KOPT-K1 (cell line): ENCODE measurements around the gene P4HTM.
A peak's percentile ranks its signal among the peaks of the same experiment; 100 is the strongest.
"Not testable (repeated sequence)": the region's sequence is repeated elsewhere in the genome, so short reads cannot be mapped to it uniquely, and the experiment has no call there.

Experiments used
- H3K27ac ChIP-seq: fragments of 200-600 bp; sonication (generic); 2 replicates; pipeline ENCODE4 v1.5.1; 2016; ENCODE audit warnings: antibody characterized with exemption, mild to moderate bottlenecking, low read depth, low read length; ENCODE audit not compliant: poor library complexity, severe bottlenecking
- H3K36me3 ChIP-seq: fragments of 200-600 bp; sonication (generic); 2 replicates; pipeline ENCODE4 v1.5.1; 2017; ENCODE audit warnings: antibody characterized with exemption, mild to moderate bottlenecking, low read length, moderate library complexity; ENCODE audit not compliant: insufficient read depth
- H3K9me3 ChIP-seq: fragments of 200-600 bp; sonication (generic); 2 replicates; pipeline ENCODE4 v1.5.1; 2017; ENCODE audit warnings: antibody characterized with exemption, low read length, mild to moderate bottlenecking; ENCODE audit not compliant: insufficient read depth, poor library complexity, severe bottlenecking

The P4HTM gene

DNA sequence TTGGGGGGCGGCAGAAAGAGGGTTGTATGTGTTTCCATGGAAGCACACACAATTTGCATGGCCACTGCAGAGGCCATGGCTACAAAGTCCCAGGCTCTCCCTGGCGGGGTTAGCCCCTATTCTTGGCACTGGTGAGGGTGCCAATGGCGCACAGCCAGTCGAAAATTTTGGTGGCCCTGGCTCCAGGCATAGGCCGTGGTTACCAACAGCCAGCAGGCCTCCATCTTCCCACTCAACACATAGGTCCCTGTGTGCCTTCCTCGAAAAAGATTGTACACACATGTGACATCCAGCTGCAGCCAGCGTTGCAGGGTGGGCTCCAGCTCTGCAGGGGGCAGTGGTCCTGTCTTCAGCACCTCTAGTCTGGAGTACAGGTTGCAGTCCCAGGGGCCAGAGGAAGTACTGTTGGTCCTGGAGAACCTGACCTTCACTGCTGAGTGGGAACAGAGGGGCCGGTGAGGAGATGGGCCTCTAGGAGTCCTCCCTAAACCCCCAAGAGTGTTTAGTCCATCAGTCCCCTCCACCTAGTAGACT lies 7.1 kb downstream of the P4HTM start:
- no peak overlapping the region for H3K27ac ChIP-seq
- no peaks in the 10 kb centered on the region for H3K9me3 ChIP-seq
- no peaks in the 10 kb centered on the region for H3K36me3 ChIP-seq

DNA sequence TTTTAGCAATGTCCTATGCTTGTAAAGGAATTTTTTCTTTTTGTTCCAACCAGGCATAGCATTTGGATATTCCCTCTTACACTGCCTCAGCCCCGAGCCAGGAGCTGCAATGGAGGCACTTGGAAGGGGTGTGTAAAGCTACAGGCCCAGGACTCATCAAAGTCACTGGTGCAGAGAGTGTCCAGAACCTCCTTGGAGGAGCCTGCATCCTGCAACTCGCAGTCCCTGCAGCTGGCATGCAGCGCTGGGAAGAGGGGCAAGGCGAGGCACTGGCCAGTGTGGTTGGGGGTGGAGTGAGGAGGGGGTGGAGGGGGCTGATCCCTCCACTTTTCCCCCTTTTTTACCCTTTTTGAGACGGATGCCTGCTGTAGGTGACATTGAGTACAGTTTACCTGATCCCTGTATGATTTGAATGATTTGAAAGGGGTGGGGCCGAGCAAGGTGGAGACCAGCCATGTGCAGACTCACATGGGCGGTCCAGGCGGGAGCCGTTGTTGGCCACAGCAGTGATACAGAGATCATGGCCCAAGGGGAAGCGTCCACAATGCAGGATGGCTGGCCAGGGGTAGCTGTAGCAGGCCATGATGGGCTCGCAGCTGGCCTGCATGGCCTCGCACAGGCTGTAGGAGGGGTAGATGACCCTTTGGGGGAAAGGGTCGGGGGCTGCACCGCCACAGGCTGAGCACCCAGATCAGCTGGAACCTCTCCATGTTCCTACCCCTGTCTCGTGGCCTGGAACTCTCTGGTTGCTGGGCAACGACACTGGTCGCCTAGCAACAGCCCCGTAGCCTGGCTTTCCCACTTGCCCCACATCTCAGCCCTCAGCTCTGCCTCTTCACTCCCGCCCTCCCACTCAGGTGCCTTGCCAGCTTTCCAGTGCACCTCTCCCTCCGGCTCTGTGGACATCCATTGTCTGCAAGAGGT lies 7.9 kb downstream of the P4HTM start:
- H3K36me3 ChIP-seq: no peaks in the 10 kb centered on the region
- H3K9me3 ChIP-seq: no peaks in the 10 kb centered on the region
- no peak overlapping the region for H3K27ac ChIP-seq

DNA sequence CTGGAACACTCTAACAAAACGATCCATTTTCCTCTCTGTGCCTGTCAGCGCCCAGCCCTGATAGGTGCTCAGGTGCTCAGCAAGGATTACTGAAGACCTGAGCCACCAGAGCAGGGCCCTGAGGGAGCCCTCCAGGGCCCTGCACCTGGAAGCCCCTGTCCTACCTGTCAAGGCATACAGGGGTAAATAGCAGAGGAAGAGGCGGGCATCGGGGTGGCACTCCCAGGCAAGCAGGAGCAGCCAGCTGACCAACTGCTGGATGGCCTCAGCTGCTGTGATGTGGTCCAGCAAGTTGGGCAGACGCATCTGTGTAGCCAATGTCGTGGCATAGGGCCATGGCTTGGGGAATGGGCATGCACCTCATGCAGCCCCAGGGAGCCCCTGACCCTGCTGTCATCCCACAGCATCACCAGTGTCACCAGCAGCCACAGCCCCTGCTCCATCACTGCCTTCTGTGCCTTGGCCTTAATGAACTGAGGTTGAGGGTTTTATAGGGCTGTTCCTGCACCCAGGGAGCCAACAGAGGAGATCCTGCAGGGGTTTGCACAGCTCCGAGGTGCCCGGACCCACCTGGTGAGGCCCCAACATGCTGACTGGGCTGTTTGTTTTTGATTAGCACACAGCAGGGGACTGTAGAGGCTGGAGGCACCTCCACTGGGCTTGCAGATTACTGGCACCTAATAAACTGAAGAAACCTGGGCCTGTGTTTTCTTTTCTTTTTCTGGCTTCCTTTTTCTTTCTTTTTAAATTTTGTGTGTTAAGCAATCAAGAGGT lies 9.2 kb downstream of the P4HTM start:
- H3K27ac ChIP-seq: no peak overlapping the region
- no peaks in the 10 kb centered on the region for H3K36me3 ChIP-seq
- H3K9me3 ChIP-seq: no peaks in the 10 kb centered on the region

DNA sequence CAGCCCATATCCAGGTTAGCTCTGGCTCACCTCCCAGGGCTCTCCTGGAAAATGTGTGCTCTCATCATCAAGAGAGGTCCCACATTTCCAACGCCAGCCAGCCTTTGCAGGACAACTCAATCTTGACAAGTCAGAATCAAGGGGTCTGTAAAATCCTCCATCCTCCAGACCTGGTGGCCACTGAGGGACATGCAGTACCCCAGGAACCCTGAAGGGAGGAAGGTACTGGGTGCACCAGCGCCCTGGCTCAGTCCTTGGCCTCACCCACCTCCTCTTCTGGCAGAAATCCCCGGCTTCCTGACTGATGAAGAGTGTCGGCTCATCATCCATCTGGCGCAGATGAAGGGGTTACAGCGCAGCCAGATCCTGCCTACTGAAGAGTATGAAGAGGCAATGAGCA lies 11.1 kb downstream of the P4HTM start:
- H3K9me3 ChIP-seq: no peaks in the 10 kb centered on the region

DNA sequence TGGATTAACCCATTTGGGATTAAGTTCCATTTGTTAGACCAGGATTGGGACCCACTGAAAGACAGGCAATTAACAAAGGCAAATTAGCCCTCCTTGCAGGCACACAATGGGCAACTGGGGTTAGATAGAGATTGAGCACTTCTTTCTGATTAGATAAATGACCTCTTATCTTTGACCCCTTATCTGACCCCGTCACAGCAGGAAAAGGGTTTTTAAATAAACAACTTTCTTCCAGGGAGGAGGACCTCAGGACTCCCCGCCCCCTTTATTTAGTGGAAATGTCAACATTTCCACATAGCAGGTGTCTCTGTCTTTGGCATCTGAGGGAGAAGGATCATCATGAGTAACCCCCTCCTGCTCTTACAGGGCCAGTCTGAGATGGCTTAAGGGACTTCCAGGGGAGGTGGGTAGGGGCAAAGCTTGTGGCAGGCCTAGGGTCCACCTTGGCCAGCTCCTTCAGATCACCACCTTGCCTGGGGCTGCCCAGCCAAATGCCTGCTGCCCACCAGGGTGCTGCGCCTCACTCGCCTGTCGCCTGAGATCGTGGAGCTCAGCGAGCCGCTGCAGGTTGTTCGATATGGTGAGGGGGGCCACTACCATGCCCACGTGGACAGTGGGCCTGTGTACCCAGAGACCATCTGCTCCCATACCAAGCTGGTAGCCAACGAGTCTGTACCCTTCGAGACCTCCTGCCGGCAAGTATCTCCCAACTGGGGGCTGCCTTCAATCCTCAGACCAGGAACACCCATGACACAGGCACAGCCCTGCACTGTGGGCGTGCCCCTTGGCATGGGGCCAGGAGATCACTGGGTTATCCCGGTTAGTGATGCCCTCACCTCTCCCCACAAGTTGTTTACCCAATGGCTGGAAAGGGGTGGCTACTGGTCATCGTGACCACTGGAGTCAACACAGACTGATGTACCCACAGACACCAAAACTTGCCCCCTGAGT lies 14.6 kb downstream of the P4HTM start:
- Histone ChIP-seq H3K9me3 (no peaks in the 10 kb centered on the region), H3K27ac (no peak overlapping the region), H3K36me3 (peaks cover 16% of the 10 kb centered on the region; the same call in 1 of the 2 replicates)

More for the DNA sequence above, 11.1 kb downstream of the P4HTM start:
- Histone ChIP-seq H3K27ac (no peak overlapping the region), H3K36me3 (no peaks in the 10 kb centered on the region)

- Histone ChIP-seq H3K9me3 (no peaks in the 10 kb centered on the region), H3K36me3 (peaks cover 21% of the 10 kb centered on the region; the same call in 1 of the 2 replicates), H3K27ac (no peak overlapping the region)
Observed at GRCh38 chr3:49005303-49005680, 15.3 kb downstream of the P4HTM start.

DNA sequence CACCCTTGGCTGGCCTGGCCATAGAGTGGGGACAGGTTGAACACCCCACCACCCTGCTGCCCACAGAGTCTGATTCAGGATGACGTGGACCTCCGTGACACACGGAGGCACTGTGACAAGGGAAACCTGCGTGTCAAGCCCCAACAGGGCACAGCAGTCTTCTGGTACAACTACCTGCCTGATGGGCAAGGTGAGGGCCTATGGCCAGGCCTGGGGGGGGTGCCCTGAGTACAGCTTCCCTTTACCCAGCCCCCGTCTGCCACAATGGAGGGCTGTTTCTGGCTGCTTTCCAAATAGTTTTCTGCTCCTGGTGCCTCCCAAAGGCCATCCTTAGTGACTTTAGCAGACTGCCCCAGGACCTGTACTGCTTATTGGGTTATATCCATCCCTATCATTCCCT lies 16.0 kb downstream of the P4HTM start:
- H3K27ac ChIP-seq: peak overlapping the region; percentile 99
- peaks cover 26% of the 10 kb centered on the region; the same call in 1 of the 2 replicates for H3K36me3 ChIP-seq
- no peaks in the 10 kb centered on the region for H3K9me3 ChIP-seq

- Histone ChIP-seq H3K36me3 (peaks cover 31% of the 10 kb centered on the region), H3K9me3 (no peaks in the 10 kb centered on the region), H3K27ac (peak overlapping the region; percentile 99)
Observed at GRCh38 chr3:49006408-49007067, 16.5 kb downstream of the P4HTM start.

- no peaks in the 10 kb centered on the region for H3K9me3 ChIP-seq
- H3K27ac ChIP-seq: peak within 1 kb of the TSS; percentile 99
- H3K36me3 ChIP-seq: peaks cover 38% of the 10 kb centered on the region
Observed at GRCh38 chr3:49007068-49007770, 17.2 kb downstream of the P4HTM start, which contains the start of gene WDR6. Gene WDR6, plus strand, starts transcription at chr3:49007391. Its CDS starts 41 bp downstream, at chr3:49007432.

DNA sequence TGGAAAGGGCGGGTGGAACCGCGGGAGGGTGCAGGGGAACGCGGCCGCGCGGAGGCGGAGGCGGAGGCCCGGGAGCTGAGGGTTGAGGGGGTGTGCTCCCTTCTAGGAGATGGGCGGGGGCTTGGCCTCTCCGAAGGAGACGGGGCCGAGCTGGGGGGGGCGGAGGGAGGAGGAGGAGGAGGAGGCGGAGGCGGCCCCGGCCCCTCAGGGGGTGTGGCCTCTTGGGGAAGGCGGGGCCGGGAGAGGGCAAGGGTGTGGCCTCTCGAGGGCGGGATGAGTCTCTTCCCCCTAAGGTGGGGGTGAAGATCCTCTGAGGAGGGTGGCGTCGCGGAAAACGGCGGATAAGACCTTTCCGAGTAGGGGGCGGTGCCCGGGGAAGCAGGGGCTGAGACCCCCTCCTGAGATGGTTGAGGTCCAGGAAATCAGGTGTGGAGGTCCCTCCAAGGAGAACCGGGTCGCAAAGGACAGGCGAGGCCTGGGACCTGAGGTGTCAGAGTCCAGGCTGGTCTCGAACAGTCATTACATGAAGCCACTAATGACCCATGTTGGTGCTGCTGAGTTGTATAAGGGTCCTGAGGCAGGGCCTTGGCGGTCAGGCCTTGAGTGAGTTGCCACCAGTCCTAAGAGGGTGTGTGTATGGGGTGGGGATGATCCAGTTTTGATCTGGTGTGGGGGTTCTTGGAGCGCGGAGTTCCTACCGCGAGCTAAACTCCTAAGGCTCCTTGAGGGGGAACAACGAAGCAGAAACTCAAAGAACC lies 17.9 kb downstream of the P4HTM start:
- peaks cover 45% of the 10 kb centered on the region for H3K36me3 ChIP-seq
- peak overlapping the region; percentile 99 for H3K27ac ChIP-seq
- H3K9me3 ChIP-seq: no peaks in the 10 kb centered on the region

GRCh38 chr3:49008627-49009026 lies 18.6 kb downstream of the P4HTM start:
- Histone ChIP-seq H3K36me3 (peaks cover 52% of the 10 kb centered on the region), H3K27ac (peak overlapping the region; percentile 99)
- not testable (repeated sequence) for H3K9me3 ChIP-seq

DNA sequence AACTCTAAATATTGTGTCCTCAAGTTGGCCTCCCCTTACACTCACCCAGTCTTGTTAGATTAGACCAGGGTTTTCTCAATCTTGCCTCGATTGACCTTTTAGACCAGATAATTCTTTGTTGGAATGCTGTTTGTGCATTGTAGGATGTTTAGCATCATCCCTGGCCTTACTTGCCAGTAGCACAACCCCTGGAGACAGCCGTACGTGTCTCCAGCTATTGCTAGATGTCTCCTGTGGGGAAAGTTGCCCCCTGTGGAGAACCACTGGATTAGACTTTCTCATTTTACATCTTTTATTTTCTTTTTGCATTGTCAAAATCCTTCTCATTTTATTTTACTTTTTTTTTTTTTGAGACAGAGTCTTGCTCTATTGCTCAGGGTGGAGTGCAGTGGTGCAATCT lies 19.4 kb downstream of the P4HTM start:
- Histone ChIP-seq H3K27ac (no peak overlapping the region), H3K36me3 (peaks cover 60% of the 10 kb centered on the region)

DNA sequence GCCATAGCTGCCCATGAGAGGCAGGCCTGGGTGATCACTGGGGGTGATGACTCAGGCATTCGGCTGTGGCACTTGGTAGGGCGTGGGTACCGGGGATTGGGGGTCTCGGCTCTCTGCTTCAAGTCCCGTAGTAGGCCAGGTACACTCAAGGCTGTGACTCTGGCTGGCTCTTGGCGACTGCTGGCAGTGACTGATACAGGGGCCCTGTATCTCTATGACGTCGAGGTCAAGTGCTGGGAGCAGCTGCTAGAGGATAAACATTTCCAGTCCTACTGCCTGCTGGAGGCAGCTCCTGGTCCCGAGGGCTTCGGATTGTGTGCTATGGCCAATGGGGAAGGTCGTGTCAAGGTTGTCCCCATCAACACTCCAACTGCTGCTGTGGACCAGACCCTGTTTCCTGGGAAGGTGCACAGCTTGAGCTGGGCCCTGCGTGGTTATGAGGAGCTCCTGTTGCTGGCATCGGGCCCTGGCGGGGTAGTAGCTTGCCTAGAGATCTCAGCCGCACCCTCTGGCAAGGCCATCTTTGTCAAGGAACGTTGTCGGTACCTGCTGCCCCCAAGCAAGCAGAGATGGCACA lies 22.5 kb downstream of the P4HTM start:
- H3K36me3 ChIP-seq: peaks cover 85% of the 10 kb centered on the region
- no peaks in the 10 kb centered on the region for H3K9me3 ChIP-seq
- no peak overlapping the region for H3K27ac ChIP-seq

More for the DNA sequence above, 19.4 kb downstream of the P4HTM start:
- no peaks in the 10 kb centered on the region for H3K9me3 ChIP-seq
